Glomerular visceral epithelial cell (primary cell): ENCODE measurements around the gene WDR81.
"Not testable (repeated sequence)": the region's sequence is repeated elsewhere in the genome, so short reads cannot be mapped to it uniquely, and the experiment has no call there.

Source experiments
- DNase-seq: peaks from one replicate; pipeline ENCODE4 v3.0.0-alpha.2; 2016; ENCODE audit errors: extremely low spot score

Gene WDR81

GRCh38 chr17:1724351-1724868 lies at the start of gene WDR81:
WDR81 (plus strand) TSS chr17:1724704; CDS start chr17:1724960, 256 bp downstream.
- peak; percentile 79 for DNase-seq

GRCh38 chr17:1676401-1676800 lies 48.1 kb upstream of the WDR81 start:
- no peak for DNase-seq

GRCh38 chr17:1683459-1683858 lies 41.0 kb upstream of the WDR81 start:
- no peak for DNase-seq

DNA sequence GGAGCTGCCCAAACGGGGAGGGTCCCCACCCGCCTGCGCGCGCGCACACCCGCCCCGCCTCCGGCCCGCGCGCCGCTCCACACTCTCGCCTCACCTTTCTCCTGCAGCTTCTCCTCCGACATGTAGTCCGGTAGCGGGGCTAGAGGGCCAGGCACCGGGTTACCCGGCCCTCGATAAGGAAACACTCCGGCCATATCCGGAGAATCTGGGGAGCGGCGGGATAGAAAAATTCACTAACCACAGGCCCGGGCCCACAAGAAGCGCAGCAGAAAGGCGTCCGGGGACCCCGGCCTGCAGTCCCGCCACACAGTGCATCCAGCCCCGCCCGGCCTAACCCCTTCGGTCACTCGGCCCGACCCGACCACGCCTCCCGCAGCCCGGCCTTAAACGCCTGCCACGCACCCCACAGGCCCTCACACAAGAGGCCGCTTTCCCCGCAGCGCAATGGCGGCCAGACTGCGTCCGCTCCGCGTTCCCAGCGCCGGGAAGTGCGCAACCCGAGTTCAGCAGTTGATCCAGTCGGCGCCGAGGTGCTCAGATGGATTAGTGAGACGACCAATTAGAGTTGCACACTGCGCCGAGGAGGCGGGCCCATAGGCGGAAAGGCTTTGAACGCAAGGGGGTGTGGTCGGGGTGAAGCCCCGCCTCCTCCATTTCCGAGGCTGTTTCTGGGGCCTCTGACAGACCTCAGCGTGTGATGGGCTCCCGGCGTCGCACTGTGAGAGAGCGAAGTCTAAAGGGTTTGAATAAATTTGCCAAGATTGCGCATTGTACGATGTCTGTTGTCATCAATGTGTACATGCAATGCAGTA lies 39.9 kb upstream of the WDR81 start, which contains the start of gene PRPF8:
PRPF8 (minus strand) TSS at position 490 of the 812 bp plus-strand sequence; CDS start at position 194, 296 bp downstream.
- DNase-seq = peak; percentile 98

- DNase-seq = no peak
Observed at GRCh38 chr17:1686086-1686485, 38.4 kb upstream of the WDR81 start.

DNA sequence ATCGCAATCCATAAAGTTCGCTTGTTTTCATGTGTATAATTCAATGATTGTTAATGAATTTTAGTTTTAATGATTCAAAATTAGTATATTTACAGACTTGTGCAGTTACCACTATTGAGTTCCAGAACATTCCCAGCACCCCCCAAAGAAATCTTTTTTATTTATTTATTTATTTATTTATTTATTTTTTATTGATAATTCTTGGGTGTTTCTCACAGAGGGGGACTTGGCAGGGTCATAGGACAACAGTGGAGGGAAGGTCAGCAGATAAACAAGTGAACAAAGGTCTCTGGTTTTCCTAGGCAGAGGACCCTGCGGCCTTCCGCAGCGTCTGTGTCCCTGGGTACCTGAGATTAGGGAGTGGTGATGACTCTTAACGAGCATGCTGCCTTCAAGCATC lies 36.1 kb upstream of the WDR81 start:
- not testable (repeated sequence) for DNase-seq

DNA sequence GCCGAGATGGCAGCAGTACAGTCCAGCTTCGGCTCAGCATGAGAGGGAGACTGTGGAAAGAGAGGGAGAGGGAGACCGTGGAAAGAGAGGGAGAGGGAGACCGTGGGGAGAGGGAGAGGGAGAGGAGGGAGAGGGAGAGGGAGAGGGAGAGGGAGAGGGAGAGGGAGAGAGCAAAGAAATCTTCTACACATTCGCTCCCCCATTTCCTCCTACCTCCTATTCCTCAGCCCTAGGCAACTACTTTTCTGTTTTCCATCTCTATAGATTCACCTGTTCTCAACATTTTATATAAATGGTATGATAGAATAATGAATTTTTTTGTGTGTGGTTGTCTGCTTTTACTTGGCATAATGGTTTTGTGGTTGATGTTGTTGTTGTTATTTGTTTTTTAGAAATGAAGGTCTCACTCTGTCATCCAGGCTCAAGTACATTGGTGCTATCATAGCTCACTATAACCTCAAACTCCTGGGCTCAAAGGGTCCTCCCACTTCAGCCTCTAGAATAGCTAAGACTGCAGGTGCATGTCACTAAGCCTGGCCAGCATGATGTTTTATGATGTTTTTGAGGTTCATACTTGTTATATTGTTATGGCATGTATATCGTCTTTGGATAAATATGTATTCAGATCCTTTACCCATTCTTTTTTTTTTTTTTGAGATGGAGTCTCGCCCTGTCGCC lies 33.8 kb upstream of the WDR81 start:
- DNase-seq = no peak

GRCh38 chr17:1693339-1693738 lies 31.2 kb upstream of the WDR81 start:
- no peak for DNase-seq

- DNase-seq = no peak
Observed at GRCh38 chr17:1695365-1695764, 29.1 kb upstream of the WDR81 start.

GRCh38 chr17:1697681-1698080 lies 26.8 kb upstream of the WDR81 start:
- DNase-seq = no peak

DNA sequence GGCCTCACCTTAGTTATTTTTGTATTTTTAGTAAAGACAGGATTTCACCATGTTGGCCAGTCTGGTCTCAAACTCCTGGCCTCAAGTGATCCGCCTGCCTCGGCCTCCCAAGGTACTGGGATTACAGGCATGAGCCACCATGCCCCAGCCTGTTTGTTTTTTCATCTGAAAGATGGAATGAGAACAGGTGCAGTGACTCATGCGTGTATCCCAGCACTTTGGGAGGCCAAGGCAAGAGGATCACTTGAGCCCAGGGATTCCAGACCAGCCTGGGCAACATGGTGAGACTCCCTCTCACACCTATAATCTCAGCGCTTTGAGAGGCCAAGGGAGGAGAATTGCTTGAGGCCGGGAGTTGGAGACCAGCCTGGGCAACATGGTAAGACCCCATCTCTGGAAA lies 24.6 kb upstream of the WDR81 start:
- DNase-seq = not testable (repeated sequence)

DNA sequence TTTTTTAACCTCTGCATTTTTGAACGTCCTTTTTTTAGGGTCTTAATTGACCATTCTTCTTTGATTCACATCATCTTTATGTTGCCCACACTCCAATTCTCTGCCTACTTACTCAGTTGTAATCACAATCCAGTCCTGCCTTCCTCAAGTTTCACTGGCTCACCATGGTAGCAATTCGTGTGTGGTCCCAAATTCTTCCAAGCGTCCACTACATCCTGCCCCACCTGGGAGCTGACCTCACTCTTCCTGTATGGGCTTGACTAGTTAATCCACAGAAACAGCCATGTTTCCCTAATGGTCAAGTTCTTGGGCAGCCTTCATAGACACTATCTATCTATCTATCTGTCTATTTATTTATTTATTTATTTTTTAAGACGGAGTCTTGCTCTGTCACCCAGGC lies 21.4 kb upstream of the WDR81 start:
- peak; percentile 62 for DNase-seq

GRCh38 chr17:1705004-1705403 lies 19.5 kb upstream of the WDR81 start:
- no peak for DNase-seq

DNA sequence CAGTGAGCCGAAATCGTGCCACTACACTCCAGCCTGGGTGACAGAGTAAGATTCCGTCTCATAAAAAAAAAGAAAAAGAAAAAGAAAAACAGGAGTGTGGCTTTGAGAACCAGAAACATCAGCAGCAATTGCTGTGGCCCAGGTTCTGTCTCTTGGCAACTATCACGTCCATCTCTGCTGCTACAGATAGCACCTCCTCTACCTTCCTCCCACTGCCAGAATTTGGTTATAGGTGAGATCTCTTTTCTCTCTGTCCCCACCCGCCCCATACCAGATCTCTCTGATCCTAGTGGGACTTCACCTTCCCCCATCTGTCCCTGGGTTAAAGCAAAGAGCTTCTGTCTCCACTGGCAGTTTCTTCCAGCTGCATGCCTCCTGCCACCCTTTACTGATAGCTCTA lies 17.4 kb upstream of the WDR81 start:
- no peak for DNase-seq

GRCh38 chr17:1708791-1709346 lies 15.6 kb upstream of the WDR81 start:
- DNase-seq = not testable (repeated sequence)

DNA sequence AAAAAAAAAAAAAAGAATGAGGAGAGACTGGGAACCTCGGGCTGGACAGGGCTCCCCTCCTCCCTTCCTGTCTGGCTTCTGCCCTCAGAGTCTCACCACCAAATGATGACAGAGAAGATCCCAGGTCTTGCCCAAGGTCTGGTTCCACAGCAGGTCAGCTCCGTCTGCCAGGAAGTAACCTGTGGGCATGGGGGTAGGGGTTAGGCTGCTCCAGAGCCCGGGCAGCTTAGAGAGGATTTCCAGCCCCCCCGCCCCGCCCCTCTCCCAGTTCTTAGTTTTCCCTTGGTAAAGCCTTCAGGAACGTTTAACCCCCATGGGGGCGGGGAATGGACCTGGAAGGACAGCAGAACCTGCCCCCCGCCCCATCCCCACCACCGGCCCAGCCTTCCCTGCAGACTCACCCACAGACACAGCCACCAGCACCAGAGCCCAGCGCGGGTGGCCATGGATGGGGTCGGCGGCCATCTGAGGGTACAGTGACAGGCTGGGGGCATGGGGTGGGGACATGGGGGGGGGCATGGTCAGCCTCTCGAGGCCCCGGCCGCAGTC lies 15.0 kb upstream of the WDR81 start:
- peak; percentile 42 for DNase-seq

GRCh38 chr17:1709971-1710806 lies 14.3 kb upstream of the WDR81 start, which contains the start of gene TLCD2:
TLCD2 (minus strand) TSS chr17:1710377; CDS start chr17:1710242, 135 bp downstream.
- DNase-seq = peak; percentile 64

GRCh38 chr17:1710807-1711553 lies 13.5 kb upstream of the WDR81 start:
- DNase-seq = no peak

DNA sequence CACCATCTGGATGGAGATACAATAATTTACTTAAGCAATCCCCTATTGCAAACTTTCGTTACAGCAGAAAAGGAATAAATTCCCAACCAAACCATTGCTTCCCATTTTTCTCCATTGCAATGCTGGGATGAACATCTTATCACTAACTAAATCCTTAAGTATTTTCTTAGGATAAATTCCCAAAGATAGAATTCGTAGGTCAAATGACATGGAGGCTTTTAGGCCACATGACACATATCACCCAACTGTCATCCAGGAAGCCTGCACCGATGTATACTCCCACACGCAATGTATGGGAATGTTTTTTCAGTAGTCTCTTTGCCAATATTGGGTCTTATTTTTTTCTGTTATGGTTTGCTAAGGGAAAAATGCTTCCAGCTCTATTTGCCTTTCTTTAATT lies 12.7 kb upstream of the WDR81 start:
- no peak for DNase-seq

- DNase-seq = no peak
Observed at GRCh38 chr17:1712271-1712670, 12.2 kb upstream of the WDR81 start.
